GM18499 (cell line): ENCODE results near the gene GNGT2.
"Not testable (repeated sequence)": the region's sequence is repeated elsewhere in the genome, so short reads cannot be mapped to it uniquely, and the experiment has no call there.

Source experiments
- ATAC-seq: cut with Tn5 transposase; IDR thresholded peaks from one replicate; pipeline ENCODE4 v1.9.1; 2021; ENCODE audit warnings: moderate number of reproducible peaks; ENCODE audit not compliant: insufficient read depth, unreplicated experiment

GNGT2 gene

GRCh38 chr17:49180998-49181635, 29.3 kb downstream of the GNGT2 start:
- ATAC-seq = no peak

GRCh38 chr17:49180303-49180702, 30.1 kb downstream of the GNGT2 start:
- no peak for ATAC-seq

- ATAC-seq = not testable (repeated sequence)
These were observed 34.4 kb downstream of the GNGT2 start for GRCh38 chr17:49175978-49176377.

- not testable (repeated sequence) for ATAC-seq
These were observed 39.7 kb downstream of the GNGT2 start for GRCh38 chr17:49170711-49171110.

- ATAC-seq = no peak
These were observed 40.2 kb downstream of the GNGT2 start for GRCh38 chr17:49170216-49170615.

GRCh38 chr17:49168706-49169105, 41.7 kb downstream of the GNGT2 start:
- ATAC-seq = no peak

- no peak for ATAC-seq
These were observed 45.2 kb downstream of the GNGT2 start for GRCh38 chr17:49165143-49165542.

GRCh38 chr17:49162866-49163265, 47.5 kb downstream of the GNGT2 start:
- no peak for ATAC-seq

- no peak for ATAC-seq
These were observed 52.6 kb downstream of the GNGT2 start for GRCh38 chr17:49157784-49158183.

GRCh38 chr17:49156256-49156655, 54.1 kb downstream of the GNGT2 start:
- no peak for ATAC-seq
